Naive thymus-derived CD4-positive, alpha-beta T cell (primary cell): ENCODE results near the gene CDS2. TPM values are rescaled to one million over a fixed set of nuclear protein-coding genes. Genes with fewer than 3 reads are reported as not detected.
A peak's percentile ranks its signal among the peaks of the same experiment; 100 is the strongest.

Experiments
- ATAC-seq: fragments of 150-1000 bp; cut with Tn5 transposase; 2 replicates; pipeline ENCODE4 v1.10.0; 2021; ENCODE audit warnings: mild to moderate bottlenecking, moderate library complexity
- CTCF ChIA-PET: fragments of 350-600 bp; sonication (Branson Sonifier 250); formaldehyde crosslinking; loops from one replicate; lab custom pipeline; 2021; ENCODE audit warnings: antibody characterized with exemption; lab: Charles Lee
- POLR2A ChIA-PET: fragments of 350-600 bp; sonication (Branson Sonifier 250); formaldehyde crosslinking; loops from one replicate; lab custom pipeline; 2021; ENCODE audit warnings: antibody characterized with exemption, inconsistent platforms; lab: Charles Lee
- DNase-seq, 9 donors: peaks; one replicate each; pipeline versions ENCODE4 v3.0.0 to v3.0.0-alpha.2; 2020 to 2022; ENCODE audit warnings: mixed read lengths in 1 of 9
- H3K27ac ChIP-seq: one replicate; pipeline ENCODE4 v1.7.0; 2013; ENCODE audit warnings: mild to moderate bottlenecking, low read depth, low read length, moderate library complexity
- H3K27me3 ChIP-seq, 2 donors: one replicate each; pipeline ENCODE4 v1.7.0; 2013; ENCODE audit warnings: low read length in 2 of 2, mild to moderate bottlenecking in 2 of 2, moderate library complexity in 2 of 2; ENCODE audit not compliant: control insufficient read depth in 2 of 2, insufficient read depth in 2 of 2
- H3K36me3 ChIP-seq, 3 experiments: 1 replicate in 2 of 3; 2 replicates in 1 of 3; pipeline ENCODE4 v1.7.0; 2013; ENCODE audit warnings: low read length in 3 of 3, mild to moderate bottlenecking in 3 of 3, moderate library complexity in 1 of 3; ENCODE audit not compliant: insufficient read depth in 3 of 3, control insufficient read depth in 2 of 3
- H3K4me1 ChIP-seq, 2 donors: one replicate each; pipeline ENCODE4 v1.7.0; 2013; ENCODE audit warnings: low read length in 2 of 2, mild to moderate bottlenecking in 2 of 2, moderate library complexity in 1 of 2; ENCODE audit not compliant: control insufficient read depth in 2 of 2, insufficient read depth in 2 of 2
- H3K4me3 ChIP-seq: 2 replicates; pipeline ENCODE4 v1.7.0; 2013; ENCODE audit warnings: mild to moderate bottlenecking, low read length
- H3K9me3 ChIP-seq, 3 experiments: 1 replicate in 2 of 3; 2 replicates in 1 of 3; pipeline ENCODE4 v1.7.0; 2013; ENCODE audit warnings: low read length in 3 of 3; ENCODE audit not compliant: control insufficient read depth in 2 of 3
- H3K27ac Mint-ChIP-seq, 9 donors: one replicate each; pipeline ENCODE4 v1.8.0; 2020 to 2022; ENCODE audit warnings: mixed read lengths in 9 of 9, mild to moderate bottlenecking in 8 of 9, moderate library complexity in 5 of 9, inconsistent platforms in 2 of 9
- H3K27me3 Mint-ChIP-seq, 5 donors: one replicate each; pipeline ENCODE4 v1.8.0; 2021 to 2022; ENCODE audit warnings: mixed read lengths in 5 of 5, mild to moderate bottlenecking in 1 of 5
- H3K36me3 Mint-ChIP-seq, 5 donors: one replicate each; pipeline ENCODE4 v1.8.0; 2020 to 2022; ENCODE audit warnings: mixed read lengths in 5 of 5, mild to moderate bottlenecking in 3 of 5, inconsistent platforms in 1 of 5
- H3K4me1 Mint-ChIP-seq, 7 donors: one replicate each; pipeline ENCODE4 v1.8.0; 2020 to 2022; ENCODE audit warnings: mixed read lengths in 7 of 7, mild to moderate bottlenecking in 3 of 7, inconsistent platforms in 1 of 7
- H3K4me3 Mint-ChIP-seq, 10 donors: one replicate each; pipeline ENCODE4 v1.8.0; 2020 to 2022; ENCODE audit warnings: mild to moderate bottlenecking in 10 of 10, mixed read lengths in 10 of 10, moderate library complexity in 6 of 10, inconsistent platforms in 2 of 10
- H3K9me3 Mint-ChIP-seq, 11 donors: one replicate each; pipeline ENCODE4 v1.8.0; 2020 to 2022; ENCODE audit warnings: mixed read lengths in 11 of 11, mild to moderate bottlenecking in 4 of 11, inconsistent platforms in 1 of 11, moderate library complexity in 1 of 11
- intact Hi-C, 2 donors: fragments of 100-400 bp; cut with micrococcal nuclease; formaldehyde crosslinking; loops; one replicate each; pipeline ENCODE4 v1.15.1; 2023
- polyA plus RNA-seq, 2 donors: library from polyadenylated mRNA; unstranded; fragments of 300-500 nt; fragmentation: Illumina TruSeq; gene quantifications; one replicate each; pipeline ENCODE4 v1.2.3, GENCODE V29; 2021
- total RNA-seq, 6 experiments: library from RNA in 5 of 6; stranded (reverse) in 5 of 6; gene quantifications; 1 replicate in 5 of 6; 2 replicates in 1 of 6; pipeline ENCODE4 v1.2.3 and lab custom pipeline; 2021 to 2026

CDS2 gene
- total and polyA plus RNA-seq, 7 experiments from 2014 or later: 34.9 to 58.3 (median 52.4) TPM

DNA sequence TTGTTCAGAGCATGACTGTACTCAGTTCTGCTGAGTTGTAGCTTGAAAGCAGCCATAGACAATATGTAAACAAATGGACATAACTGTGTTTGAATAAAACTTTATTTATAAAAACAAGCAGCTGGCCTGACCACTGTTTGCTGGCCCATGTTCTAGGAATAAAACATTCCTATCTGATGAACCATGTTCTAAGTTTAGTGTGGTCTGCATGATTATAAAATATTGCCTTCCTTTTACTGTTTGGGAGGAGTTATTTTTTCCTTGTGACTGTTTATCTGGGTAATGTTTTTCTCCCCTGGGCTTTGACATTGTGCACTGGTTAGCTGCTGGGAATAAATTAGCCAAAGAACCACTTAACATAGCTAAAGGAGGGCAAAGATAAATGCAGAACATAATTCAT is 55.1 kb downstream of the CDS2 start:
- no peak for ATAC-seq
- Histone ChIP-seq H3K9me3 (no peaks in the 10 kb centered on the region), H3K4me1 (no peaks in the 10 kb centered on the region), H3K36me3 (peaks cover 4 to 92% (median 24%) of the 10 kb centered on the region in 3 experiments), H3K27ac (no peak overlapping the region), H3K27me3 (no peaks in the 10 kb centered on the region), H3K4me3 (no peak overlapping the region)
- ChIA-PET CTCF (no interaction called here), POLR2A (interaction anchor here (1.2 kb wide), 1 partner anchor 55 kb away, joined by 3 read pairs; the partner anchor contains the start of gene CDS2)
- H3K36me3 Mint-ChIP-seq: peaks cover 9 to 61% (median 20%) of the 10 kb centered on the region in 5 donors
- H3K4me3 Mint-ChIP-seq: no peak overlapping the region
- no peak overlapping the region for H3K27ac Mint-ChIP-seq
- no peaks in the 10 kb centered on the region for H3K9me3 Mint-ChIP-seq
- intact Hi-C loops: no loop called here
- peaks cover 0 to 2% (median 0%) of the 10 kb centered on the region in 7 donors for H3K4me1 Mint-ChIP-seq
- H3K27me3 Mint-ChIP-seq: no peaks in the 10 kb centered on the region
- no peak for DNase-seq

DNA sequence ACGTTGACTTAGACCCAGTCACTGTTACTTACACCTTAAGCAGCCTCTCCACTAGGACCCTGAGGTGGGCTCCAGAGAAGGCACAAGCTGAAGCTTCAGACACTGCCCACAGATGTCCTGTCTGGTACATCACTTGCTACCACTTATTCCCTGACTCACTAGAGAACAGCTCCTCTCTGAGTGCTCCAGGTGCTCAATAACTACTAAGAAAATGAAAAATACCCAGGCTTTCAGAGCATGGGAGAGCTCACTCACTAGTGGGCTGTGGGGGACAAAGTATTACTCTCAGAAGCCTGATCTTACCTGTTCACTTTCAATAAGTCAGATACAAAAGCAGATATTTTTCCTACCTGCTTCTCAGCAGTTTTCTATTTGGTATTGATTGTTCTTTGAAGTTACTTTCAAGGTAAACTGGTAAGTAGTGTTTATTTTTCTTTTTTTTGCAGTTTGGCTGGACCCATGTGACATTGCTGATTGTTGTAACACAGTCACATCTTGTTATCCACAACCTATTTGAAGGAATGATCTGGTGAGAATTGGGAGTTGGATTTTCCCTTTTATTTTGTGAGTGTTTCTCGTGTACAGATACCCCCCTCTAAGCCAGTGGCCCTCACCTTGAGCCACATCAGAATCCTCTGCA is 55.9 kb downstream of the CDS2 start:
- Histone ChIP-seq H3K27ac (no peak overlapping the region), H3K4me1 (no peaks in the 10 kb centered on the region), H3K27me3 (no peaks in the 10 kb centered on the region), H3K4me3 (no peak overlapping the region), H3K36me3 (peaks cover 0 to 87% (median 24%) of the 10 kb centered on the region in 3 experiments), H3K9me3 (no peaks in the 10 kb centered on the region)
- ATAC-seq: no peak
- Mint-ChIP-seq H3K36me3 (peaks cover 9 to 57% (median 20%) of the 10 kb centered on the region in 5 donors), H3K9me3 (no peaks in the 10 kb centered on the region), H3K27me3 (no peaks in the 10 kb centered on the region), H3K4me3 (no peak overlapping the region), H3K4me1 (peaks cover 0 to 2% (median 0%) of the 10 kb centered on the region in 7 donors), H3K27ac (peak overlapping the region in 4 of 9 donors; percentile 14 to 66 (median 50))
- ChIA-PET CTCF (no interaction called here), POLR2A (interaction anchor here (1.2 kb wide), 1 partner anchor 56 kb away, joined by 3 read pairs; the partner anchor contains the start of gene CDS2)
- intact Hi-C loops: no loop called here
- no peak for DNase-seq

DNA sequence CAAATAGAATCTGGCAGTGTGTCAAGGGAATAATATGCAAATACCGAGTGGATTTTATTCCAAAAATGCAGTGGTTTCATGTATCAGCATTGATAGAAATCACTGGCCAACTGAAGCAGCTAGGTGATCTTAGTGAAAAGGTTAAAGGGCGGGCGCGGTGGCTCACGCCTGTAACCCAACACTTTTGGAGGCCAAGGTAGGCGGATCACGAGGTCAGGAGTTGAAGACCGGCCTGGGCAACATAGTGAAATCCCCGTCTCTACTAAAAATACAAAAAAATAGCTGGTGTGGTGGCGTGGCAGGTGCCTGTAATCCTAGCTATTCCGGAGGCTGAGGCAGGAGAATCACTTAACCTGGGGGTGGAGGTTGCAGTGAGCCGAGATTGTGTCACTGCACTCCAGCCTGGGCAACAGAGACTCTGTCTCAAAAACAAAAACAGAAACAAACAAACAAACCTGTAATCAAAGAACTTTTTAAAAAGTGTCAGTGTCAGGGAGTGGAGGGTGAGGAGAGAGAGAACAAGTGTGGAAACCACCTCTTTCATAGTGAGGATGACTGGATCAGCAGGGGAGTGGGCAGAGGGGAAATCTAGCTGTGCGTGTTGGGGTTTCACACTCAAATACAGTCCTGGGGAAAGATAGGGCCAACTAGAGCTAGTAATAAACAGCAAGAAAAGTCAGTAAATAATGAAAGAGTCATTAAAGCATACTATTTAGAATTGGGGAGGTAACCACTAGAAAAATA is 57.1 kb downstream of the CDS2 start:
- peaks cover 0 to 85% (median 24%) of the 10 kb centered on the region in 3 experiments for H3K36me3 ChIP-seq
- H3K27ac ChIP-seq: no peak overlapping the region
- Mint-ChIP-seq H3K36me3 (peaks cover 8 to 54% (median 15%) of the 10 kb centered on the region in 5 donors), H3K27me3 (no peaks in the 10 kb centered on the region), H3K9me3 (no peaks in the 10 kb centered on the region), H3K27ac (peak overlapping the region in 6 of 9 donors; percentile 3 to 76 (median 42)), H3K4me3 (no peak overlapping the region), H3K4me1 (no peaks in the 10 kb centered on the region)
- no peaks in the 10 kb centered on the region for H3K9me3 ChIP-seq
- intact Hi-C loops: no loop called here
- H3K4me3 ChIP-seq: no peak overlapping the region
- ChIA-PET POLR2A (no interaction called here), CTCF (interaction anchor here (1.5 kb wide), 1 partner anchor 22 kb away, joined by 3 read pairs; no protein-coding TSS in a partner anchor)
- H3K4me1 ChIP-seq: no peaks in the 10 kb centered on the region
- DNase-seq: no peak
- no peaks in the 10 kb centered on the region for H3K27me3 ChIP-seq
- no peak for ATAC-seq

DNA sequence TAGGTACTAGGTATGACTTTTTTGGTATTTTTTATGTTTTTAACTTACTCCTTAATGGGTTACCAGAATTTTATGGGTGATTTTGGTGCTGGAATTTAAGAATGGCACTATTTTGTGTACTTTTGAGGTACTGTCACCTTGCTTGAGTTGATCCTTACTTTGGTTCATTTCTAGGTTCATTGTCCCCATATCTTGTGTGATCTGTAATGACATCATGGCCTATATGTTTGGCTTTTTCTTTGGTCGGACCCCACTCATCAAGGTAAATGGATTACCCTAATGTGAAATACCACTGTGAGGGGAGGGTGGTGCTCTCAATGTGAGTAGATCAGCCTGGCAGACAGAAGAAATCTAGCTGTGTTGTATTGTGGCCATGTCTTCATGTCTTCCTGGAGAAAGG is 57.9 kb downstream of the CDS2 start:
- POLR2A ChIA-PET: no interaction called here
- no peaks in the 10 kb centered on the region for H3K4me1 ChIP-seq
- peaks cover 0 to 85% (median 29%) of the 10 kb centered on the region in 3 experiments for H3K36me3 ChIP-seq
- H3K9me3 ChIP-seq: no peaks in the 10 kb centered on the region
- Mint-ChIP-seq H3K4me1 (no peaks in the 10 kb centered on the region), H3K9me3 (no peaks in the 10 kb centered on the region), H3K36me3 (peaks cover 11 to 54% (median 18%) of the 10 kb centered on the region in 5 donors), H3K27me3 (no peaks in the 10 kb centered on the region), H3K27ac (peak overlapping the region in 4 of 9 donors; percentile 13 to 62 (median 30)), H3K4me3 (no peak overlapping the region)
- intact Hi-C loops: no loop called here
- no peak overlapping the region for H3K27ac ChIP-seq
- CTCF ChIA-PET: interaction anchor here (1.3 to 1.5 kb wide), 2 partner anchors 21 to 58 kb away, joined by 3 read pairs; partner anchors contain the start of gene CDS2
- H3K27me3 ChIP-seq: no peaks in the 10 kb centered on the region
- no peak overlapping the region for H3K4me3 ChIP-seq
- DNase-seq: no peak
- no peak for ATAC-seq

DNA sequence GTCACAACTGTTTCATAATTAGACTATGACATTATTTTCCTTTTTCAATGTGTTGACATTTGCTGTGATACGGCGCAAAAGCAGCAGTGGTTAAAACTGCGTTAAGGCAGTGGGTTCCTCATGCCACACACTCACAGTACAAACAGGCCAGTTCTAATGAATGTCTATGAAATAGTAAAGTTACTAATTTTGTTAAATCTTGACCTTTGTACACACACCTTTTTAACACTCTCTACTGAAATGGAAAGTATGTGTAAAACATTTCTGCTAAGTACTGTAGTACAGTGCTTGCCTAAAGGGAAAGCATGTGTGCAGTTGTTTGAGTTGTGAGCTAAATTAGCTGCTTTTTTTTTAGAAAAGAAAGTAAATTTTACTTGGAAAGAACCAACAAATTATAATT is 60.3 kb downstream of the CDS2 start:
- CTCF ChIA-PET: interaction anchor here (0.6 to 1.5 kb wide), 3 partner anchors 18 to 613 kb away, joined by 3 to 5 read pairs (median 3); no protein-coding TSS in a partner anchor
- Histone ChIP-seq H3K27ac (no peak overlapping the region), H3K36me3 (peaks cover 0 to 79% (median 28%) of the 10 kb centered on the region in 3 experiments), H3K4me3 (no peak overlapping the region), H3K27me3 (no peaks in the 10 kb centered on the region), H3K4me1 (no peaks in the 10 kb centered on the region), H3K9me3 (no peaks in the 10 kb centered on the region)
- Mint-ChIP-seq H3K9me3 (no peaks in the 10 kb centered on the region), H3K4me1 (peaks cover 0 to 8% (median 0%) of the 10 kb centered on the region in 7 donors), H3K4me3 (no peak overlapping the region), H3K27ac (peak overlapping the region in 1 of 9 donors; percentile 25), H3K27me3 (no peaks in the 10 kb centered on the region), H3K36me3 (peaks cover 10 to 50% (median 13%) of the 10 kb centered on the region in 5 donors)
- no peak for ATAC-seq
- no peak for DNase-seq
- intact Hi-C loops: no loop called here
- POLR2A ChIA-PET: no interaction called here

DNA sequence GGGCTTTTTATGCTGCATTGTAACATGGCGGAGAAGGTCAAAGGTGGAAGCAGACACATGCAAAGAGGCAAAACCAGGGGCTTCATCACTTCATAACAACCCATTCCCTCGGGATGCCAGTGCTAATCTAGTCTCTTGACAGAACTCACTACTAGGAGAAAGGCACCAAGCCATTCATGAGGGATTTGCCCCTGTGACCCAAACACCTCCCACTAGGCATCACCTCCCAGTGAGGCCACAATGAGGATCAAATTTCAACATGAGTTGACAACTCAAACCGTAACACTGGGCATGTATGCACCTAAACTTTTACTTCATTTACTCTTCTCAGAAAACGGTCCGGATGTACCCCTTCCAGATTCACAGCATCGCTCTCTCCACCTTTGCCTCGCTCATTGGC is 61.9 kb downstream of the CDS2 start:
- H3K4me1 Mint-ChIP-seq: peaks cover 0 to 18% (median 0%) of the 10 kb centered on the region in 7 donors
- intact Hi-C loops: no loop called here
- no peaks in the 10 kb centered on the region for H3K9me3 Mint-ChIP-seq
- no peak overlapping the region for H3K4me3 ChIP-seq
- no peaks in the 10 kb centered on the region for H3K27me3 ChIP-seq
- peaks cover 0 to 38% (median 7%) of the 10 kb centered on the region in 5 donors for H3K36me3 Mint-ChIP-seq
- no peaks in the 10 kb centered on the region for H3K4me1 ChIP-seq
- H3K36me3 ChIP-seq: peaks cover 0 to 63% (median 18%) of the 10 kb centered on the region in 3 experiments
- peak overlapping the region in 1 of 9 donors; percentile 72 for H3K27ac Mint-ChIP-seq
- DNase-seq (no peak), ATAC-seq (no peak)
- H3K9me3 ChIP-seq: no peaks in the 10 kb centered on the region
- no peak overlapping the region for H3K4me3 Mint-ChIP-seq
- ChIA-PET CTCF (interaction anchor here (0.6 to 1.5 kb wide), 2 partner anchors 63 to 467 kb away, joined by 3 read pairs; partner anchors contain the start of genes CDS2 and PRND), POLR2A (interaction anchor here (1.0 kb wide), 1 partner anchor 34 kb away, joined by 4 read pairs; no protein-coding TSS in a partner anchor)
- no peak overlapping the region for H3K27ac ChIP-seq
- no peaks in the 10 kb centered on the region for H3K27me3 Mint-ChIP-seq
